Nephron (organoid): ENCODE results near the gene OFD1.

Source experiments
- H3K27ac Mint-ChIP-seq, 3 experiments: 2 replicates each; pipeline ENCODE4 v1.8.0; 2020; ENCODE audit warnings: mixed read lengths in 3 of 3, mild to moderate bottlenecking in 2 of 3, moderate library complexity in 1 of 3
- H3K27me3 Mint-ChIP-seq: 2 replicates; pipeline ENCODE4 v1.8.0; 2021; ENCODE audit warnings: low read depth, mild to moderate bottlenecking, moderate library complexity, mixed read lengths
- H3K36me3 Mint-ChIP-seq: 2 replicates; pipeline ENCODE4 v1.8.0; 2020; ENCODE audit warnings: low read depth, mixed read lengths
- H3K4me1 Mint-ChIP-seq: 2 replicates; pipeline ENCODE4 v1.8.0; 2020; ENCODE audit warnings: mixed read lengths
- H3K4me3 Mint-ChIP-seq, 3 experiments: 2 replicates each; pipeline ENCODE4 v1.8.0; 2020; ENCODE audit warnings: mild to moderate bottlenecking in 3 of 3, mixed read lengths in 3 of 3, moderate library complexity in 2 of 3
- H3K9me3 Mint-ChIP-seq: 2 replicates; pipeline ENCODE4 v1.8.0; 2020; ENCODE audit warnings: mixed read lengths
- TF ChIP-seq, protein P1 (sequence below), 3 experiments: fragments of 200-600 bp; sonication (generic); IDR thresholded peaks; one replicate each; pipeline ENCODE4 v1.5.0; 2021; ENCODE audit warnings: antibody characterized with exemption in 3 of 3; ENCODE audit not compliant: unreplicated experiment in 3 of 3

The OFD1 gene

DNA sequence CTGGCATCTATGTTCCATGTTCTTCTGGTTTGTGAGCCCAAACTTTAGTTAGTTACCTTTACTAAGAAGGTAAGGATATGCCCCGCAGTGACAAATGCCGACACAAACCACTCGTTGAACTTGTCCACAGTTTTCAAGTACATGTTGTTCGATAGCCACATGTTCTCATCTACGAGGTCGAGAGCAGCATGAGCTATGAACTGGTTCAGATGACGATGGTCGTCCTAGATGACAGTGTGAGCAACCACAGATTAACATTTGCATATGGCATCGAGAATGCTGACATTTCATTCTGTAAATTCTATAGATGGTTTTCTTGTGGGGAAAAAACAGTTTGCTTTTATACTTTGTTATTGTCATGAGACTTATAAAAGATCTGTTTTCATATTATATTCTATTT lies 18.1 kb upstream of the OFD1 start:
- H3K4me1 Mint-ChIP-seq = peaks cover 30% of the 10 kb centered on the region
- no peaks in the 10 kb centered on the region for H3K27me3 Mint-ChIP-seq
- peaks cover 45% of the 10 kb centered on the region for H3K36me3 Mint-ChIP-seq
- H3K9me3 Mint-ChIP-seq = no peaks in the 10 kb centered on the region
- H3K27ac Mint-ChIP-seq = no peak overlapping the region
- H3K4me3 Mint-ChIP-seq = no peak overlapping the region
- TF ChIP-seq, protein P1, sequence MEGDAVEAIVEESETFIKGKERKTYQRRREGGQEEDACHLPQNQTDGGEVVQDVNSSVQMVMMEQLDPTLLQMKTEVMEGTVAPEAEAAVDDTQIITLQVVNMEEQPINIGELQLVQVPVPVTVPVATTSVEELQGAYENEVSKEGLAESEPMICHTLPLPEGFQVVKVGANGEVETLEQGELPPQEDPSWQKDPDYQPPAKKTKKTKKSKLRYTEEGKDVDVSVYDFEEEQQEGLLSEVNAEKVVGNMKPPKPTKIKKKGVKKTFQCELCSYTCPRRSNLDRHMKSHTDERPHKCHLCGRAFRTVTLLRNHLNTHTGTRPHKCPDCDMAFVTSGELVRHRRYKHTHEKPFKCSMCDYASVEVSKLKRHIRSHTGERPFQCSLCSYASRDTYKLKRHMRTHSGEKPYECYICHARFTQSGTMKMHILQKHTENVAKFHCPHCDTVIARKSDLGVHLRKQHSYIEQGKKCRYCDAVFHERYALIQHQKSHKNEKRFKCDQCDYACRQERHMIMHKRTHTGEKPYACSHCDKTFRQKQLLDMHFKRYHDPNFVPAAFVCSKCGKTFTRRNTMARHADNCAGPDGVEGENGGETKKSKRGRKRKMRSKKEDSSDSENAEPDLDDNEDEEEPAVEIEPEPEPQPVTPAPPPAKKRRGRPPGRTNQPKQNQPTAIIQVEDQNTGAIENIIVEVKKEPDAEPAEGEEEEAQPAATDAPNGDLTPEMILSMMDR (IDR thresholded peaks at IDR 0.05; ENCODE audit: unreplicated experiment in 3 of 3) = no peak

DNA sequence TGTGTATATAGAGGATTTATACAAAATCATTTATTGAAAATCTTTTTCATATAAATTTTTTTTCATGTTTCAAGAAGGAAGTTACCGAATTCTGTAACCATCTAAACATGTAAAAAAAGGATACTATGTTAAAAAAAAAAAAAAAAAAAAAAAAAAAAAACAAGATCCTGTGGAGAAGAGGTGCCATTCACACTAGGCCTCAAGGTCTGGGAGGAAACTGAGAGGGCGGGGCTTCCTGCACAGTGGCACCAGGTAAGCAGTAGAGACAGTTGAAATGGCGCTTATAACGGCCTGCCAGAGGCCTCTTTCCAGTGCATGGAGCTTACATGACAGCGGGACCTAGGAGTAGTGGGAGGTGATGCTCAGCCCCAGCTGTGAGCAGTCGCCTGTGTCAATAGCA lies 17.6 kb upstream of the OFD1 start:
- Mint-ChIP-seq H3K27me3 (no peaks in the 10 kb centered on the region), H3K4me3 (no peak overlapping the region), H3K4me1 (peaks cover 33% of the 10 kb centered on the region), H3K9me3 (peaks cover 2% of the 10 kb centered on the region), H3K36me3 (peaks cover 42% of the 10 kb centered on the region), H3K27ac (peak overlapping the region in 1 of 3 experiments; percentile 64)
- TF ChIP-seq, protein P1 (IDR thresholded peaks at IDR 0.05; ENCODE audit: unreplicated experiment in 3 of 3) = no peak

DNA sequence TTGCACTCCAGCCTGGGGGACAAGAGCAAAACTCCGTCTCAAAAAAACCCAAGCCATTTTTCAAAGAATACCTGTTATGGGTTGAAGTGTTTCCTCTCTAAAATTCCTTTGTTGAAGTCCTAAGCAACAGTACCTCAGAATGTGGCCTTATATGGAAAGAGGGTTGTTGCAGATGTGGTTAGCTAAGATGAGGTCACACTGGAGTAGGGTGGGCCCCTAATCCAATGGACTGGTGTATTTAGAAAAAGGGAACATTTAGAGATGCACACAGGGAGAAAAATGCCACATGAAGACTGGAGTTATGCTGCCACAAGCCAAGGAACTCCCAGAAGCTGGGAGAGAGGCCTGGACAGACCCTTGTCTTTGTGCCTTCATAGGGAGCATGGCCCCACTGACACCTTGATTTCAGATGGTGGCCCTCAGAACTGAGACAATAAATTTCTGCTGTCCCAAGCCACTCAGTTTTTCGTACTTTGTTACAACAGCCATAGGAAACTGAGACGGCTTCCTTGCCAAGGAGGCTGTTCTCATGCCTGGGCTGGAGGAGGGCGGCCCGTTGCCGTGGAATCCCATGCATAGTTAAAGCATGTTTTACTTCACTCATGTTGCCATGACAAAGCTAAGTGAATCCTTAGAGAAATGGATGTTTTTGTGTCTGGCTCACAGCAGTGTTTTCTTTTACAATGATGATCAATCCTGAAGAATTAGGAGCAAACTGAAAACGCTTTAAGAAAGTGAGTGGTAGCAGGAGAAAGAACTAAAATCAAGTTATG lies 16.7 kb upstream of the OFD1 start:
- Mint-ChIP-seq H3K27me3 (no peaks in the 10 kb centered on the region), H3K4me3 (peak overlapping the region in 1 of 3 experiments; percentile 47), H3K27ac (peak overlapping the region; percentile 94 to 96 (median 94)), H3K36me3 (peaks cover 43% of the 10 kb centered on the region), H3K4me1 (peaks cover 35% of the 10 kb centered on the region), H3K9me3 (peaks cover 2% of the 10 kb centered on the region)
- TF ChIP-seq, protein P1 (IDR thresholded peaks at IDR 0.05; ENCODE audit: unreplicated experiment in 3 of 3) = no peak

DNA sequence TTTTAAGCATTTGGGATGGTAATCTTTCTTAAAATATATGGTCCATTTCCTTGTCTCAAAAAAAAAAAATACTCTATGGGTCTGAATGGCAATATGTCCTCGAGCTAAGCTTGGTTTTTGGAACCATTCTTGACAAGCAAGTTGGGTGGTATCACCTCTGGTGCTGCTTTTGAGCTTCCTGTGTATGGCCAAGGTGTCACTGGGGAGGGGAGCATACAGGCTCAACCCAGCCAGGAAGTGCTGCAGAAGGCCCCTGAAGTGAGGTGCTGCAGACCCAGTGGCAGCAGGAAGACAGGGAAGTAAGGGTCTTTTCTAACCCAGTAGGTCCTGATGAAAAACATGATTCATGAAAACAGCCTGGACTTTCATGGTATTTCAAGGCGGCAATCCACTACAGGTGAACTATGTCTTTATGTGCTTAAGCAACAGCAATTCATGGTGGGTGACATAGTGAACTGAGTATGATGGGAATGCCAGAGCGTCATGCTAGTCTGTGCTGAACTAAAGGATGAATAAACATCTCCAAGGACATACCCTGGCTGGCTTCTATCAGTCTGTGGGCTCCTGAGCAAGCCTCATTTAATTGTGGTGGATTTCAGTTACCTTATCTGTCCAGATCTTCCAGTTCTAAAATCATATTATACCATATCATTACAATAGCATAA lies 15.2 kb upstream of the OFD1 start:
- Mint-ChIP-seq H3K4me3 (no peak overlapping the region), H3K27ac (no peak overlapping the region), H3K4me1 (peaks cover 35% of the 10 kb centered on the region)

DNA sequence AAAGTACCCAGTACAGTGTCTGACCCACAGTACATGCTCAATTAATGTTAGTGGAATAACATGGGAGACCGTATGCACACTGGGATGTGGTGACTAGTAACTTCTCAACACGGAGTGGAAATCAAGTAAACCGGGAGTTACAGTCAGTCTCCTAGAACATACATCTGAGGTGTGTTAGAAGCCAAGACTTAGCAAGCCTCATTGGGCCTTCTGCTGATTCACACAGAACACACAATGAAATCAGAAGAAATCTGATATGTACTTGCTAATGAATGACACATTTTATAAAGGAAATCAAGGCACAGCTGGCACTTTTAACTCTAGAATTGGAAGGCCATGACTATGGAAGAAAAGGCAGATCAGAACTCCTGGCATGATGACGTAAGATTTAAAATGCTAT lies 13.2 kb upstream of the OFD1 start:
- H3K9me3 Mint-ChIP-seq = peaks cover 17% of the 10 kb centered on the region
- H3K4me1 Mint-ChIP-seq = peaks cover 35% of the 10 kb centered on the region
- peak overlapping the region in 2 of 3 experiments; percentile 66 to 85 for H3K27ac Mint-ChIP-seq
- H3K36me3 Mint-ChIP-seq = peaks cover 56% of the 10 kb centered on the region
- H3K4me3 Mint-ChIP-seq = no peak overlapping the region
- TF ChIP-seq, protein P1 (IDR thresholded peaks at IDR 0.05; ENCODE audit: unreplicated experiment in 3 of 3) = no peak
- no peaks in the 10 kb centered on the region for H3K27me3 Mint-ChIP-seq

More for the DNA sequence above, 15.2 kb upstream of the OFD1 start:
- no peaks in the 10 kb centered on the region for H3K27me3 Mint-ChIP-seq
- TF ChIP-seq, protein P1 (IDR thresholded peaks at IDR 0.05; ENCODE audit: unreplicated experiment in 3 of 3) = no peak
- H3K9me3 Mint-ChIP-seq = peaks cover 11% of the 10 kb centered on the region
- H3K36me3 Mint-ChIP-seq = peaks cover 55% of the 10 kb centered on the region
